Occipital lobe (tissue), 3 donors: ENCODE results near the gene MDN1. TPM values are rescaled to one million over a fixed set of nuclear protein-coding genes. Genes with fewer than 3 reads are reported as not detected.

Experiments
- DNase-seq: peaks from one replicate; lab custom pipeline; 2025; lab: John Stamatoyannopoulos, UW
- small RNA-seq: library from RNA; depleted of rRNA; stranded (forward); fragments of <200 nt; gene quantifications from one replicate; pipeline ENCODE3, GENCODE V24; 2014
- total RNA-seq: library from RNA; depleted of rRNA; stranded (reverse); fragments of >200 nt; gene quantifications from one replicate; pipeline ENCODE4 v1.2.3, GENCODE V29; 2014

Gene MDN1
- total RNA-seq, 1 donor from 2014 or later = 34.8 TPM

DNA sequence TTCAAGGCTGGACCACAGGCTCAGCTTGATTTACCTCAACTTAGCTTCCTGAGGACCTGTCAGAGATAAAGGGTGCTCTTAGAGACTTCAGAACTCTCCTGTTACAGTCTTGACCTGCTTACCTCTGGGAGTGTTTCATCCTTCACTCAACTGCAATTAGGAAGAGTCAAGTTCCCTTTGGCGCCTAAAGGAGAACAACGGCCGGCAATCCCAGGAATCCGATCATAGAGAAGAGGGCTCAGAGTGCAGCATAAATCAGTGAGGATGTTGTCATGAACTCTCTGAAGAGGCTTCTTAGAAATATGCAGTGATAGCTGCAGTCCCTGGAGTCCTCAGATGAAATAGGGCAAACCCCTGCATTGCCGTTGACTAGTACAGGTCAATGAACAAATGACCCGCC lies 217.4 kb downstream of the MDN1 start:
- DNase-seq = no peak

DNA sequence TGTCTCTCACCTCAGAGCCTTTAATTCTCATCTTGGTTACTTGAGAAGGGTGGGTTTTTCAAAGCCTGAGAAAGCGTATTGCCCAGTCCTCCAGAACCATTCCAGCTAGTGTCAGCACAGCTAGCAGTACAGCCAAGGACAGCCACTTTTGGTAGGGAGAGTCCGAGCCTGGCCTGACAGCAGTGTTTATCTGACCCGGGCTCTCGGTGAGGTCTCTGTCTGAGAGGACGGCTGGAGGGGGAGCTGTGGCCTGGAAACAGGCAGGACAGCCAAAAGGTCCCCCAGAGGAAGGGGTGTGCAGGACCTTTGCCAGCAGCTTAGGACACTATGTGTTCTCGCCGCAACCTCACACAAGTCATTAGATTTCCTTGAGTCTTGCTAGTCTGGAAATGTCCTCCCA lies 219.9 kb downstream of the MDN1 start:
- DNase-seq = no peak

DNA sequence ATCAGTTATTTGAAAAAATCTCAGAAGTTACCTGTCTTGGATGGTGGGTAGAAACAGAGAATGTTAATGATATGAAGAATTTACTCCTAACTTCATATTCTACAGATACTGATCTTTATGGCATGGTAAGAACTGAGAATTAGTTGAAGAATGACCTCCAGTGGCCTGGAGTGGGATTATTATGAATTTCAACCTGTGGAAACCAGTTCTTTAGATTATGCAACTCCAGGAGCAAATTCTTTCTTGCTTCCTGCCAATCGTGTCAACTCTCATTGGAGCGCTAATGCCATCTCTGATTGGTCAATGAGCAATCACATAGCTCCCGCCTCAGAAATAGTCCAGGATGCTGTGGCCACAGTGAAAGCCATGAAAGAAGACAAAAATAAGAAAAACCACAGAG lies 221.6 kb downstream of the MDN1 start:
- no peak for DNase-seq

DNA sequence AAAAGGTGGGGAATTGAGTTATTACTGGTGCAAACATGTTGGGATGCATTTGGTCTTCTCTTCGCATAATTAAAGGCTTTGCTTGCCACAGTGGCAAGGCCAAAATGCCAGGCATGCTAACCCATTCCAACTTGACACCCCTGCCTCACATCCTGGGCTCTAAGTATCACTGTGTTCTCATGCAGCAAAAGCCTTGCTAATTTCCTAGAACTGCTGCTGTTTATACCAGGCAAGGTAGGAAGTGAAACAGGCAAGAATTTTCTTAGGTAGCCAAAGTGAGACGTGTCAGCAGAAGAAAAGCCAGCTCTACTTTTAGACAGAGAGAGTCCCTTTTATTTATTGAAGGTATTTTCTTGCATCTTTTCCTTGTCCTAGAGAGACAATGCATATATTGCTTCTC lies 222.2 kb downstream of the MDN1 start:
- no peak for DNase-seq

DNA sequence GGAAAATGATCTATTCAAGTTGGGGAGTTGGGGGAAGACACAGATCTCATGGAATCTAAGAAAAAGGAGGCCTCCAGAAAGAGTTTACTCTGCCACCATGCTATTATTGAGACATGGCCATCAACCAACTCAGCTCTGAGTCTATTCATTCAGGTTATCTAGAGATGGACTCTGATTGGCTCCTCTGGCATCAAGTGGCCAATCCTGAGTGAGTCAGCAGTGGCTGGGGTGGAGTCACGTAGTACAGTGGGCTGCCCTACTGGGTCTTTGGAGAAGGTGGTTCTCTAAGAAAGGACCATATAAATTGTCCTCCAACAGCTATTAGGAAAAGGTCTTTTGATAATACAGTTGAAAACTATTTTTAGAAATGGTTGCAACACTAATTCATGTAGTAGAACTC lies 223.1 kb downstream of the MDN1 start:
- DNase-seq = no peak

DNA sequence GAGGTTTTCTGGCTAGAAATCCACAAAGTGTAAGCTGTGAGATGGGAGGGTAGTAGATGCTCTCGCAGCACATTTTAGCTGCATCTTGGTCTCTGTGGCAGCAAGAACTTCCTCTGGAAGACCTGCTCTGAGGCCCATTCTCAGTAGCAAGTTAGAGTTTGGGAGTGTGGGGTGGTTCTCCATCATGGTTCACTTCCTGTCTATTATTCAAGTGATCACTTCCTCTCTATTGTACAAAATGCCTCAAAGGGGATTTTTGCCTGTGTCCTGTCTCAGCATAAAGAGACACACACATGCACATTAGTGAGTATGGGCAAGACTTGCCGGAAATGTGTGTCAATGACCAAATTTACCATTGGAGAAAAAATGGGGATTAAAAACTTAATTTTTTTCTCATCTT lies 223.5 kb downstream of the MDN1 start:
- DNase-seq = no peak

Small RNA genes lying within 50 kb of the gene (small RNA-seq; reads per million reads assigned to genes)
- gene DNAJC19P6 (not detected), gene RF00019 (not detected)

Other genes starting within 250 kb of the MDN1 start
- gene LYRM2, start 181.0 kb downstream of the MDN1 start, total RNA-seq = 31.2 TPM
- 55.4 TPM for gene CASP8AP2, start 10.1 kb upstream of the MDN1 start, total RNA-seq
- not detected for gene GJA10, start 74.7 kb upstream of the MDN1 start, total RNA-seq